PC-3 (cell line): ENCODE results near the gene DUSP28.
"Not testable (repeated sequence)": the region's sequence is repeated elsewhere in the genome, so short reads cannot be mapped to it uniquely, and the experiment has no call there.

Source experiments
- EZH2 ChIP-seq: fragments of 300-600 bp; sonication (generic); IDR thresholded peaks from one replicate; pipeline ENCODE4 v1.6.1; 2017; ENCODE audit warnings: antibody characterized with exemption, mild to moderate bottlenecking, low read length; ENCODE audit not compliant: unreplicated experiment
- TF ChIP-seq, protein P1 (sequence below): fragments of 300-600 bp; sonication (generic); conservative IDR thresholded peaks from 2 replicates; pipeline ENCODE4 v1.5.1; 2017; ENCODE audit warnings: antibody characterized with exemption, low read depth, mild to moderate bottlenecking, low read length

GRCh38 chr2:240539101-240539500 is 21.1 kb upstream of the DUSP28 start:
- TF ChIP-seq, protein P1, sequence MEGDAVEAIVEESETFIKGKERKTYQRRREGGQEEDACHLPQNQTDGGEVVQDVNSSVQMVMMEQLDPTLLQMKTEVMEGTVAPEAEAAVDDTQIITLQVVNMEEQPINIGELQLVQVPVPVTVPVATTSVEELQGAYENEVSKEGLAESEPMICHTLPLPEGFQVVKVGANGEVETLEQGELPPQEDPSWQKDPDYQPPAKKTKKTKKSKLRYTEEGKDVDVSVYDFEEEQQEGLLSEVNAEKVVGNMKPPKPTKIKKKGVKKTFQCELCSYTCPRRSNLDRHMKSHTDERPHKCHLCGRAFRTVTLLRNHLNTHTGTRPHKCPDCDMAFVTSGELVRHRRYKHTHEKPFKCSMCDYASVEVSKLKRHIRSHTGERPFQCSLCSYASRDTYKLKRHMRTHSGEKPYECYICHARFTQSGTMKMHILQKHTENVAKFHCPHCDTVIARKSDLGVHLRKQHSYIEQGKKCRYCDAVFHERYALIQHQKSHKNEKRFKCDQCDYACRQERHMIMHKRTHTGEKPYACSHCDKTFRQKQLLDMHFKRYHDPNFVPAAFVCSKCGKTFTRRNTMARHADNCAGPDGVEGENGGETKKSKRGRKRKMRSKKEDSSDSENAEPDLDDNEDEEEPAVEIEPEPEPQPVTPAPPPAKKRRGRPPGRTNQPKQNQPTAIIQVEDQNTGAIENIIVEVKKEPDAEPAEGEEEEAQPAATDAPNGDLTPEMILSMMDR: not testable (repeated sequence)
- TF ChIP-seq EZH2: not testable (repeated sequence)
